ENCODE data around the gene ANKRD33B. TPM values are rescaled to one million over a fixed set of nuclear protein-coding genes. Genes with fewer than 3 reads are reported as not detected.

The ANKRD33B gene
- total and polyA plus RNA-seq, 2 of the 13 experiments (the other 11 are each of a cell fraction or from before 2014, with no cell fraction given) = 0.02 TPM; not detected in 1

- TF ChIP-seq ZNF687 (CRISPR knock-in tag; IDR thresholded peaks at IDR 0.05) = no peak
- TF ChIP-seq NCOR1 (IDR thresholded peaks at IDR 0.05; ENCODE audit: borderline replicate concordance, low read length) = no peak
- TF ChIP-seq NRL (CRISPR knock-in tag; IDR thresholded peaks at IDR 0.05; ENCODE audit: borderline replicate concordance) = no peak
- TF ChIP-seq HOXD1 (CRISPR knock-in tag; IDR thresholded peaks at IDR 0.05) = no peak
- no peak for TF ChIP-seq HOXA5 (CRISPR knock-in tag; IDR thresholded peaks at IDR 0.05)
- no peak for TF ChIP-seq RFXANK (CRISPR knock-in tag; IDR thresholded peaks at IDR 0.05)
- no peak for TF ChIP-seq MLXIP (CRISPR knock-in tag; IDR thresholded peaks at IDR 0.05; ENCODE audit: borderline replicate concordance)
- TF ChIP-seq ZNF3 (CRISPR knock-in tag; IDR thresholded peaks at IDR 0.05) = no peak
- no peak for TF ChIP-seq ZMAT3 (CRISPR knock-in tag; conservative IDR thresholded peaks at IDR 0.05)
- no peak for TF ChIP-seq ZBTB21 (CRISPR knock-in tag; IDR thresholded peaks at IDR 0.05)
- no peak for TF ChIP-seq ZNF225 (CRISPR knock-in tag; IDR thresholded peaks at IDR 0.05)
- no peak for TF ChIP-seq ZSCAN22 (CRISPR knock-in tag; IDR thresholded peaks at IDR 0.05)
- TF ChIP-seq ZNF574 (CRISPR knock-in tag; IDR thresholded peaks at IDR 0.05) = no peak
- TF ChIP-seq ZNF292 (CRISPR knock-in tag; IDR thresholded peaks at IDR 0.05; ENCODE audit: borderline replicate concordance, low read depth) = no peak
- TF ChIP-seq HDAC6 (IDR thresholded peaks at IDR 0.05; ENCODE audit: low read depth, low read length) = no peak
- TF ChIP-seq ZFP62 (CRISPR knock-in tag; IDR thresholded peaks at IDR 0.05) = no peak
Measured at GRCh38 chr5:10611290-10611689, 47.4 kb downstream of the ANKRD33B start (continued).
